ENCODE data around the gene EVL.

Gene EVL

DNA sequence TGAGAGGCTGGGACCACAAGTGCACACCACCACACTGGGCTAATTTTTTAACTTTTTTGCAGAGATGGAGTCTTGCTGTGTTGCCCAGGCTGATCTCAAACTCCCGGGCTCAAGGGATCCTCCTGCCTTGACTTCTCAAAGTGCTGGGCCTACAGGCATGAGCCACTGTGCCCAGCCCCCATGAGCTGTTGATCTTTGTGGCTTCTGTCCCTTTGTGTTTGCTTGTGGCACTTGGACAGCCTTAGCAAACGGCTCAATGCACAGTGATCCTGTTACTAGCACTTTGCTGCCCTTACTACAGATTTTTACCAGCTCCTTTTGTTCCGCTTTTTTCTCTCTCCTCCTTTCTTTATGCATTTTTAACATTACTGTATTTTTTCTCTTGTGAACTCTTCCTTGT, 25.3 kb upstream of the EVL start:
- DNase-seq: no peak

DNA sequence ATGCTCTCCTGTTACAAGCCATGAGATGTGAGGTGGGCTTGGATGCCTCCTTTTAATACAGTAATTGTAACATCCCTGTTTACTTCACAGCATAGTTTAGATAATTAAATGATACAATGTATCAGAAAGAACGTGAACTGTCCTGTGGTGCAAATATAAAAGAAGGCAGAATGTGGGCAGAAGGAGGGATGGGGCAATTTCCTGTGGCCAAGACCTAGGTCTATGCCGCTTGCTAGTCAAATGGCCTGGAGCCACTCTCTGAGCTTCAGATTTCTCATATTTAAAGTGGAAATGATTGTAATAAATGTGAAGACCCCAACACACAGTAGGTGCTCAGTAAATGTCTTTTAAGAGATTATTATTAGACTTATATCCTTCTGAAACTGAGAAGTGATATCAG, 24.0 kb upstream of the EVL start:
- DNase-seq: peak; percentile 26 to 44 (median 28)

DNA sequence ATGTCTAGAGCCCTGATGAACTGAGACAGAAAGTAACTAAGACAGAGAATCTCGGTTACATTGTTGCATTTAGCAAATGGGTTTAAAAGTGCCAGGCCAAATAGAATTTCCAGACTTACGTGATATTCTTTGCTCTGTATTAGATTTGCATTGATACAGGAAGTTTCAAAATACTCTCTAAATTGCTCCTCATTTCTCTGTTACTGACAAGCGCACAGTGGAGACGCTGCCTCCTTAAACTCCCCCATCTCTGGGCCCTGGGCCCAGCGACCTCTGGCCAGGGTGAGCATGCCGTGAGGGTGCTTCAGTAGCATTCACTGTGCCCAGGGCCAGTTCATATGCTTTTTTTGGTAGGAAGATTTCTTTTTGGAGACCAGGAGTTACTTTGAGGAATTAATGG, 22.9 kb upstream of the EVL start:
- DNase-seq: peak; percentile 51 to 77 (median 58)

DNA sequence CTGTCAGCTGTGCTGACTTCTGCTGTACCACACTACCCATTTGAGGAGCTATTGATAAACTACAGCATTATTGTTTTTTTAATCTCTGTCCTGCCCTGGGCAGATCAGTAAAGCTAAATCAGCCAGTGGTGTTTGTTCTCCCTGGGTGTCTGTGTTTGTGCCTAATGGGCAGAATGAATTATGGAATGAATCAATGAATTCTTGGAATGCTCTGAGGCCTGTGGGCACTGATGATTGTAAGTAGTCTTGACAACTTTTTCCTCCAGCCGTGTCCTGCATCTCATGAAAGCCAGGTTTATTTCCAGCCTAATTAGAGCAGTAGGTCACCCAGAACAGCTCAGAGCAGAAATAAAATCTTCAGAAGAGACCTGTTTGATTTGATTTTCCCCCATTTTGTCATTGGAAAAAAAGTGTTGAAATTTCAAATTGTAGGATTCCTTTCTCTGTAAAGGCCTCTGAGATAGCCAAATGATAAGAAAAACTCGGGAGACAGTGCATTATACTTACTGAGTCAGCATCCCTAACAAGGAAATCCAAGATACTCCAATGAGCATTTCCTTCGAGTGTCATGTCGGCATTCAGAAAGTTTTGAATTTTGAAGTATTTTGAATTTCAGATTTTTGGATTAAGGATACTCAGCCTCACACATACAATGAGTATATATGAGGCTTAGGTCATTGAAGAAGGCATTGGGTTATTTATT, 19.4 kb upstream of the EVL start:
- no peak for DNase-seq

DNA sequence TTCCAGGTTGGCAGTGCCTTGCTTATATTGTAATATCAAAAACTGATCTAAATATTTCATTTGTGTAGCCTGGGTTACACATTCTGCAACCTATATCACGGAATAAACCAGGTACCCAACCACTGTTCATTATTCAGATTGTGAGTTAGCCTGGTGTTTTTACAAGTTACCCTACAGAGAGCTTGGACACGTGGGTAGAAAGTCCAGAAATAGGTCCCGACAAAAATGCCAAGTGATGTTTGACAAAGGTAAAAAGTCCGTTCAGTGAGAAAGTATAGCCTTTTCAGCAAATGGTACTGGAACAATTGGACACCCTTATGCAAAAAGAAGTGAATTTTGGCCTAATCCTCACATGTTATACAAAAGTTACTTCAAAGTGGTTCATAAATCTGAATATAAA, 17.6 kb upstream of the EVL start:
- DNase-seq: no peak

DNA sequence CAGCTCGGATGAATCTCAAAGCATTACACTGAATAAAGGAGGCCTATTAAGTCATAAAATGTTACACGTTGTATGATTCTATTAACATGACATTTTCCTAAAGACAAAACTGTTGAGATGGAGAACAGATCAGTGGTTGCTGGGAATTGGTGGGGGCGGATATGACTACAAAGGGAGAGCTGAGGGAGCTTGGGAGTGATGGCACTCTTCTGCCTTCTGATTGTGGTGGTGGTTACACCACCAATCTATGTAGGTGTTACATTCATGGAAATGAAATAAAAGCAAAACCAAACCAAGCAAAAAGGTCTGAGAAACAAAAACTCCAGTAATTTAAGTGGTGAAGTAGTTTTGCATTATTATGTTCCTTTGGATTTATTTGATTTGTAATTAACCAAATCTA, 16.4 kb upstream of the EVL start:
- peak in 2 of 3 donors; percentile 58 to 68 for DNase-seq

DNA sequence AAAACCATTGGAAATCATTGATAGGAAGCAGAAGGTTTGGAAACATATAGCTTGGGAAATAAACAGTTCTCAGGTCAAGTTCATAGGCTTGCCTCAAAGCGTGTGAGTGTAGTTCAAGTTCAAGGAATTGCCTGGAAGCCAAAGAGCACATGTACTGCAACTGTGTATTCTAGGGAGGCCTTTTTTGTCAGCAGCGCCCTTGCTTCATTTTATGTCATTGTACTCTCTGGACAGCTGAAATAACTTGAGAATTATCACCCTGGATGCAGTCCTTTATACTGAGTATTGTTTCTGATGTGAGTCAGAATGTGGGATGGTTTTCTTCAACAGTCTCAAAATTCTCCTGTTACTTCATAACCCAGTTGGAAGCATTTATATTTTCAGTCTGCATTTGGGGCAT, 16.0 kb upstream of the EVL start:
- DNase-seq: no peak

DNA sequence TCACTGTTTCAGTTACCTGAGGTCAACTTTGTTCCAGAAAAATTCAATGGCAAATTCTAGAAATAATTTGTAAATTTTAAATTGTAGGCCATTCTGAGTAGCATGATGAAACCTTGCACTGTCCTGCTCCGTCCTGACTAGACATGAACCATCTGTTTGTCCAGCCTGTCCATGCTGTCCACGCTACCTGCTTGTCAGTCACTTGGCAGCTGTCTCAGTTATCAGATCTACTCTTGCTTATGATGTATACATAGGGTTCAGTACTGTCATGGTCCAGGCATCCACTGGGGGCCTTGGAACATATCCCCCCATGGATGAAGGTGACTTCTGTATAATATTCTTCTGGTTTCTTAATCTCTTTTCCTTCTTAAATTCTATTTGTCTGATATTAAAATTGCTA, 14.1 kb upstream of the EVL start:
- DNase-seq: no peak

DNA sequence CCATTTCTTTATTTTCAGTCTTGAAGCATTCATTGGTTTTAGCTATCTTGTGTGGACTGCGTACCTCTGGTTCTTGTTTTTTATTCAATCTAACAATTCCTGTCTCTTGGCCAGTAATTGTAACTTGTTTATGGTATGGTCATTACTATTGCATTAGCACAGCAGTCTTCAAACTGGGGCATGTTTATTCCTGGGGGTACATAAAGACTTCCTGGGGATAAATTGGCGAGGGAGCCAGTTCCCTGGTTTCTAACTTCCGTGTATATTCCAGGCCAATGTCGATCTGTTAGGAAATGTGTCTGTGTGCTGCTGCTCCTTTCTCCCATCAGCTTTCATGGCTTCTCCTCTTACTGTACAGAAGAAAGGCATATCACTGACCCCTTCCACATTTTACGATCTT, 13.7 kb upstream of the EVL start:
- no peak for DNase-seq

DNA sequence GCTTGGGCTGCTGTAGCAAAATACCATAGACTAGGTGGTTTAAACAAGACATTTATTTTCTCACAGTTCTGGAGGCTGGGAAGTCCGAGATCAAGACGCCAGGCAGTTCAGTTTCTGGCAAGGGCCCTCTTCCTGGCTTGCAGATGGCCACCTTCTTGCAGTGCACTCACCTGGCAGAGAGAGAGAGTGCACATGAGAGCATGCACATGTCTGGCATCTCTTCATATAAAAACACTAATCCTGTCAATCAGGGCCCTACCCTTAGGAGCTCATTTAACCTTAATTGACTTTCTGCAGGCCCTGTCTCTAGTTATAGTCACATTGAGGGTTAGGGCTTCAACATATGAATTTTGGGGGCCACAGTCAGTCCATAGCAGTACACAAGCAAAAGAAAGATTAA, 12.4 kb upstream of the EVL start:
- DNase-seq: no peak

DNA sequence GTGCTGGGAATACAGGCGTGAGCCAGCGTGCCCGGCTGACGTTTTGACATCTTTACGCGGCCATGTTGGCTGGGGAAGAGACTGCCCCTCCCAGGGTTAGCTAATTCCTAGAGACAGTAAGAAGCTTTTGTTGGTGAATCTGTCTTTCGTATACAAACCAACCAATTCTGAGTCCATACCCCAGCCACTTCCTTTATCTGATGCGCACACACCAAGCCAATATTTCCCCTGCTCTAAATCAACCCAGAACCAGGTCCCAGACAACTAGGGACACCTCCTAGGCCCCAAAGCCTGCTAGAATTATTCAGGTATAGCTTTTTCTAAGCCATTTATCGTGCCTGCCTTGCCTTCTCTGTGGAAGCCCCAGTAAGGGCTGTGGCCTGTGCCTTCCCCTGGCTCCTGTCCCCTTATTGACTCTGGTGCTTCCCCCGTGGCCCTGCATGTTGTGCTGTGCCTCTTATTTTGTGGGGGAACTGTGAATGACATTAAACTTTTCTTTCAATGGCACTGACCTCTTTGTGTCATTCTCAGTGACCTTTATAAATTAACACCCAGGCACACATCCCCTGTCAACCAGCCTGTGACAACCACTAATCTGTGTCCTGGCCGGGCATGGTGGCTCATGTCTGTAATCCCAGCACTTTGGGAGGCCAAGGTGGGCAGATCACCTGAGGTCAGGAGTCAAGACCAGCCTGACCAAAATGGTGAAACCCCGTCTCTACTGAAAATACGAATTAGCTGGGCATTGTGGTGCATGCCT, 10.7 kb upstream of the EVL start:
- DNase-seq: no peak

DNA sequence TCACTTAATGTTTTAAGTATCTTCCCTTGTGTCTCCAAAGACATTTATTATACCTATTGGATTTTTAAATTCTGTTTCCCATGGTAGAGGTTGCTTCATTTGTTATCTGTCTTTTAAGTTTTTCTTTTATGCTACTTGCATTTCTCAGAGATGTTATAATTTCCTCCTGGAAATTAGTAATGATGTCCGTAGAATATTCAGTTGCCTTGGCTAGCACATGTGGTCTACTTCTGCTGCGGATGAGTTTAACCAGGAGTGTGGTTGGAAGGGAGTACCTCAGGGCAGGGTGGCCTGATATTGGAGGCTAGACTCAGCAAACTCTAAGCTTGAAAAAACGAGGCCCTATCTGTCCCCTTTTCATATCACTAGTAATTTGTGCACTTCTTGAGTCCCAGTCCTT, 8.8 kb upstream of the EVL start:
- no peak for DNase-seq

DNA sequence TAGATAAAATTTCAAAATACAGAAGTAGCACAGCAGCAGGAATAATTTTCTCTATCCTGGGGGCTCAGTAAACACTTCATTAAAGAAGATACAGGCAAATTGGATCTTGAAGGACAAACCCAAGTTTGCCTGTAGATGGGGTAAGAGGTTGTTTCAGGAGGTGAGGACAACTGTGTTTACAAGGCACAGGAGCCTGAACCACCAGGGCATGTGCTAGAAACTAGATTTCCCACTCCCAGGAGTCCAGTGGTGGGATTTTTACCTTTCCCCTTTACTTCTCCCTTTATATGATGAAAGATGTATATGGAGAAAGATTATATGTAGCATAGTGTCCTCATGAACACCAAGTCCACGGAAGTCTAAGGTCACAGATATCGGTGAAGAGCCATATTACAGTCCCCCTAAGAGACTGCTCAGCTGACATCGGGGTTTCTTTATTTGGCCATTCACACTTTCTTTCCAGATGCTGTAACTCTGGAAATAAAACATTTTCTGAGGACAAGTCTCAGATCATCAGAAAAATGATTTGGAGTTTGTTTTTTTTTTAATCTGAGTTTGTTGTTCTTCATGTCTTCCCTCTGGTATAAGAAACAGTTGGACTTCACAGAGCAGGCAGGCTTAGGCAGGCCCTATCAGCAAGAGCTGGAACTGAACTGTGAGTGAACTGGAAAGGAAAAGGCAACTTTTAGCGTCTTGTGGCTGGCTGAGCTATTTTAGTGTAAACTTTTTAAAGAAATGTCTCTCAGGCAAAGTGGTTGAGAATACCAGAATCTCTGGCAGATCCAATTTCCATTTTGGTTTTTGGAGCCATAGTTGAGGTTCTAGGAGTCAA, 8.0 kb upstream of the EVL start:
- DNase-seq: peak in 2 of 3 donors; percentile 39 to 41

DNA sequence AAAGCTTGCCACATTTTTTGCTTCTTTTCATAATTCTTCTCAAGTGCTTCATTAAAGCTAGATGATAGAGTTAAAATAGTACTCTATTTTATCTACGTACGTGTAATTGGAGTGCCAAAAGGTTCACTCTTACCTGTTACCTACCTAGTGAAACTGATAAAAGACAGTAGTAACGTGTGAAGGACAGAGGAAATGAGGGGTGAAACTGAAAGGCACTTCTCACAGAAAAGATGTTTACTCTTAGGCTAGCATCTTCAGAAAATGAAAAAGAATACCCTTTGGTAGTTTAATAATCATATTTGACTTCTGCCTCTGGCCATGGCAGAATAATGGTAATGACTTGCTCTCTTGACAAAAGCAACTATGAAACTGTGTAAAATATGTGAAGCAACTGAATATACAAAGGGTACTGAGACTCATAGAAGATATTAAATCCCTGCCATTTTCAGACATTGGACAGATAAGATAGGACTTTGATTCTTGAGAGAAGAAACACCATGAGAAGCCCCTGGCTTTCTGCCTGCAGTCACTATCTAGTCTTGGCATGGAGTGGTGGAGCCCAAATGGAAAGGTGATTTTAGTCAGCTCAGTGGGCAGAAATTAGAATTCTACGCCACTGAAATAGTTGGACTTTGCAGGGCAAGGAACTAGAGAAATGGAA, 6.3 kb upstream of the EVL start:
- DNase-seq: no peak

DNA sequence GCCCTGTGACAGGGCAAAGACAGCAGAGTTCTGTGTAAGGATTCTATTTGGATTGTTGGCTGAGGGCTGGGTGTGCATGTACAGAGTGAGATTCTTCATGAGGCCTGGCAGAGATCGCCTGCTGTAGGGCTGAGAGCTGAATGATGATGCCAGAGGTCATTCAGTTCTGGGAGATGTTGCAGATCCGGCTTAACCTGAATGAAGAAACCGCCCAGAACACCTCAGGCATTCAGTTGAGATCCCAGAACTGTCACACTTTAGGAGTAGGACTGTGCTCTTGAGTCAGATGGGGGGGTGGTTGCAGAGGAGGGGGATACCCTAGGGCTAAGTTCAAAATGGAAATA, 5.8 kb upstream of the EVL start:
- DNase-seq: peak in 1 of 3 donors; percentile 35

DNA sequence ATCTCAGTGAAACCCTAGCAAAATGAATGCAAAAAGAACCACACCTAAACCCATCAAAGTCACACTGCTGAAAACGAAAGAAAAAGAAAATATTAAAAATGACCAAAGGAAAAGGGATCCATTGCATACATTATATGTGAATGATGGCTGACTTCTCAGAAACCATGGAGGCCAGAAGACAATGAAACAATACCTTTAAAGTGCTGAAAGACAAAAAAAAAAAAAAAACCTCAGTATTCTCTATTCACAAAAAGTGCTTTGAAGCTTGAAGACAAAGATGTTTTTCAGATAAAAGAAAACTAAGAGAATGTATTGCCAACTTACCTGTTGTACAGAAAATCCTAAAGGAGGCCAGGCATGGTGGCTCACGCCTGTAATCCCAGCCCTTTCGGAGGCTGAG, 4.5 kb upstream of the EVL start:
- no peak for DNase-seq

DNA sequence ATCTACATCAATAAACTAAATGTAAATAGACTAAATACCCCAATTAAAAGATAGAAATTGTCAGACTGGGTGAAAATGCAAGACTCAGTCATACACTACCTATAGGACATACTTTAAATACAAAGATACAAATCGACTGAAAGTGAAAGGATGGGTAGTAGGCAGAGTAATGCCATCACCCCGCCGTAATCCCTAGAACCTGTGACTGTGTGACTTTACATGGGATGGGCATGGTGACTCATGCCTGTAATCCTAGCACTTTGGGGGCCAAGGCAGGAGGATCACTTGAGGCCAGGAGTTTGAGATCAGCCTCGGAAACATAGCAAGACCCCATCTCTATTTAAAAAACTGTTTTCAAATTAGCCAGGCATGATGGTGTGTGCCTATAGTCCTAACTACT, 2.6 kb upstream of the EVL start:
- DNase-seq: peak in 2 of 3 donors; percentile 41 to 50

DNA sequence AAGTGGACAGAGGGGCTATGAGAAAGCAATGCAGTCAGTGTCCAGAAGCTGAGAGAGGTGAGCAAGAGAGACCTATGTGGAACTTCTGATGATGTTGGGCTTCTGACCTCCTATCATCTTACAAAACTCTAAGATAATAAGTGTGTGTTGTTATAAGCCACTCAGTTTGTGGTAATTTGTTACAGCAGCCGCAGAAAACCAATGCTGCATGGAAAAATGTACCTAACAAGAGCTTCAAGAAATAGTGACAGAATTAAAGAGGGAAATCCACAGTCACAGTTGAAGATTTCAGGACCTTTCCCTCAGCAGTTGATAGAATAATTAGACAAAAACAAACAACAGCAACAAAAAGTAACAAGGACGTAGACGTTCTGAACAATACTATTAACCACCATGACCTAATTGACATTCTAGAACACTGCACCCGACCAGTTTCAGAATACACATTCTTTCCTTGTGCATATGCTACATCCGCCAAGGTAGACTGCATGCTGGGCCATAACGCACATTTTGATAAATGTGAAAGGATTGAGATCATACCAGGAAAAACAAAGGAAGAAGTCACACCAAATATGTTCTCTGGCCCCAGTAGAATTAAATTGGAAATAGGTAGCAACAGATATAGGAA, 1.8 kb upstream of the EVL start:
- no peak for DNase-seq

DNA sequence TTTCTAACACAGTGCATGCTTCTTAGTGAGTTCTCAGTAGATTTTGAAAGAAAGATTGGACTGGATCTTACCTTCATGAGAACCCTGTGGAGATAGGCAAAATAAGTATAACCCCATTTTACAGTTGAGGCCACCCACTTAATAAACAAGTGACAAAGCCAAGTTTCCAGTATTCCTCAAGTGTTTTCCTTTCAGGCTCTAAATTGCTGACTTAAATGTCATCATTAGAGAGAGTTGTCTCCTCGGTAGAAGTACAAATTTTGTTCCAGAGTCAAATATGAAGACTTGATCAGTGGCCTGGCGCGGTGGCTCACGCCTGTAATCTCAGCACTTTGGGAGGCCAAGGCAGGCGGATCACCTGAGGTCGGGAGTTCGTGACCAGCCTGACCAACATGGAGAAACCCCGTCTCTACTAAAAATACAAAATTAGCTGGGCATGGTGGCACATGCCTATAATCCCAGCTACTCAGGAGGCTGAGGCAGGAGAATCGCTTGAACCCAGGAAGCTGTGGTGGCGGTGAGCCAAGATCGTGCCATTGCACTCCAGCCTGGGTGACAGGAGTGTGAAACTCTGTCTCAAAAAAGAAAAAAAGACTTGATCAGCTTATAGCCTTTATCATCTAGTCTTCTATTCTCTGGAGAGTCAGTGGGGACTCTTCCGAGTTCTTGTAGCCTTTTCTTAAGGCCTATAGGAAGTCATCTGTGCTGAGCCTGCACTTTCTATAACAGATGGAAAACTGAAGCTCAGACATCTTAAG, 708 bp upstream of the EVL start:
- peak in 2 of 3 donors; percentile 56 to 59 for DNase-seq

DNA sequence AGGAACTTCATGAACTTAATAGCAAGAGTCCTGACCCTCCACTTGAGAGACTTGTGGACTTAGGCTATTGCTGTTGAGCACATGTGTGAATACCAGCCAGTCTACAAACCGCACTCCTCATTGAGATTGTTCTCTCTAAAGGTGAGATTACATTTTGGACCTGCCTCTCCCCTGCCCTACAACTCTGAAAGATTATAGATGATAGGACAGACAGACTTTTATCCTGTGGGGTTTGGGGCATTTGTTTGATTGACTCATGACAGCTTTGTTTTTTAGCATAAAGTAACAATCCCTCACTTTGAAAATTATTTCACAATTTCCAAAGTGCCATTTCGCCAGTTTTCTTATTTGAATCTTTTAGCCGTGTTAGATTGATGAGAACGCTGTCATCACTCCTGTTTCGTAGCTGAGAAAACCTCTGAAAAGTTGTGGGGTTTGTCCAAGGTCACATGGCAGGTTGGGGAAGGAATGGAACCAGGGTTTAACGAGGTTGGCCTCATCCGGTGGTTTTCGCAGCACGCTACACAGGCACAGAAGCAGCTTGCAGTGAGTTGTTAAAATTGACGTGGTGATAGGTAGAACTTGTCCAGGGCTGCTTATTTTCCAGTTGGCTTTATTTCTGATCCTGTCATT, 836 bp downstream of the EVL start:
- peak; percentile 75 to 80 (median 78) for DNase-seq

DNA sequence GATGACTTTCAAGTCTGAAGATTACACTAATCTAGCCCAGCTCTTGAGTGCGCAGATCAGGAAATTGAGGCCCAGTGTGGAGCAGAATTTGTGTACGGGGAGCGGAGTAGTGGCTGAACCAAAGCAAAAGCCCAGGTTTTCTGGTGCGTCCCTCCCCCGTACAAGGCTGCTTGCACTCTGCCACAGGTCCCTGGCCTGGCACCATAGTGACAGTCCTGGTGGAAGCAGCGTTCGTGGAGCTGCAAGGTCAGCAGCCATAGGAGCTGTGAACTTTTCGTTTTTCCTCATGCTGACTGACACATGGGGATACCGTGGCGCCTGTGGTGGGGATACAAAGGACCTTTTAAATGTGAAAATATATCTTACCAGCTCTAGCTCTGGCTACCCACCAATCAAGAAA, 1.7 kb downstream of the EVL start:
- no peak for DNase-seq

DNA sequence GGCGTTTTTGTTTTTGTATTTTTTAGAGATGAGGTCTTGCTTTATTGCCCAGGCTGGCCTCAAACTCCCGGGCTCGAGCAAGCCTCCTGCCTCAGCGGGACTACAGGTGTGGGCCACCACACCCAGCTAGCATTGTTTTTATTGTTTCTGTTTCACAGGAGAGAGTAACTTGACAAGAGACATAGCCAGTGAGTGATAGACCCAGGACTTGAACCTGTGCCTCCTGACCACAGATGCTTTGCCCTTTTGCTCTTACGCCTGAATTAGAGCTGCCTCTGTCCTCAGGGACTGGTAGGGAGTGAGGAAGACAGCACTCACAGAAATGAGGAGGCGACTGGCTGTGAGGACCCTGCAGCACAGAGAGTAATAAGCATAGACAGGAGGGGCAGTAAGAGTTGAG, 2.3 kb downstream of the EVL start:
- DNase-seq: no peak

Measured in suppressor macrophage treated with lipopolysaccharide for 1 hour (primary cell).